ENCODE results near the gene GRID2.
"Not testable (repeated sequence)": the region's sequence is repeated elsewhere in the genome, so short reads cannot be mapped to it uniquely, and the experiment has no call there.

Gene GRID2

GRCh38 chr4:92421920-92422319, 118.2 kb downstream of the GRID2 start:
- H3K36me3 ChIP-seq (ENCODE audit: control insufficient read depth, insufficient read depth, low read length) = no peaks in the 10 kb centered on the region
- no peak overlapping the region for H3K27ac ChIP-seq (ENCODE audit: low read length)
- no CpG with 5 or more reads among the region's 2 CpGs for WGBS (ENCODE audit: insufficient coverage, insufficient read length)
- H3K9me3 ChIP-seq (ENCODE audit: control insufficient read depth, insufficient read depth, low read length) = no peaks in the 10 kb centered on the region
- H3K4me3 ChIP-seq (ENCODE audit: low read length) = no peak overlapping the region
- no peaks in the 10 kb centered on the region for H3K27me3 ChIP-seq (ENCODE audit: control insufficient read depth, insufficient read depth, low read length)
- no peak for DNase-seq (ENCODE audit: low read depth, low spot score)
- peaks cover 2% of the 10 kb centered on the region; the same call in 1 of the 2 replicates for H3K4me1 ChIP-seq (ENCODE audit: control insufficient read depth, insufficient read depth, low read length)

GRCh38 chr4:92433272-92433758, 129.5 kb downstream of the GRID2 start:
- DNase-seq (ENCODE audit: low read depth, low spot score) = no peak
- no peaks in the 10 kb centered on the region for H3K27me3 ChIP-seq (ENCODE audit: control insufficient read depth, insufficient read depth, low read length)
- no peaks in the 10 kb centered on the region for H3K9me3 ChIP-seq (ENCODE audit: control insufficient read depth, insufficient read depth, low read length)
- H3K36me3 ChIP-seq (ENCODE audit: control insufficient read depth, insufficient read depth, low read length) = no peaks in the 10 kb centered on the region; the same call in 1 of the 2 replicates
- no peak overlapping the region for H3K4me3 ChIP-seq (ENCODE audit: low read length)
- peaks cover 5% of the 10 kb centered on the region; the same call in 1 of the 2 replicates for H3K4me1 ChIP-seq (ENCODE audit: control insufficient read depth, insufficient read depth, low read length)
- peak overlapping the region; percentile 45 for H3K27ac ChIP-seq (ENCODE audit: low read length)
- WGBS (ENCODE audit: insufficient coverage, insufficient read length) = no CpG with 5 or more reads among the region's 4 CpGs

GRCh38 chr4:92438722-92439121, 135.0 kb downstream of the GRID2 start:
- H3K27ac ChIP-seq (ENCODE audit: low read length); H3K4me3 ChIP-seq (ENCODE audit: low read length); DNase-seq (ENCODE audit: low read depth, low spot score); H3K4me1 ChIP-seq (ENCODE audit: control insufficient read depth, insufficient read depth, low read length); H3K27me3 ChIP-seq (ENCODE audit: control insufficient read depth, insufficient read depth, low read length); H3K9me3 ChIP-seq (ENCODE audit: control insufficient read depth, insufficient read depth, low read length); H3K36me3 ChIP-seq (ENCODE audit: control insufficient read depth, insufficient read depth, low read length): not testable (repeated sequence)
- no CpG with 5 or more reads among the region's 6 CpGs for WGBS (ENCODE audit: insufficient coverage, insufficient read length)

- H3K4me1 ChIP-seq (ENCODE audit: control insufficient read depth, insufficient read depth, low read length); H3K27ac ChIP-seq (ENCODE audit: low read length); H3K27me3 ChIP-seq (ENCODE audit: control insufficient read depth, insufficient read depth, low read length); H3K36me3 ChIP-seq (ENCODE audit: control insufficient read depth, insufficient read depth, low read length); DNase-seq (ENCODE audit: low read depth, low spot score); H3K9me3 ChIP-seq (ENCODE audit: control insufficient read depth, insufficient read depth, low read length): not testable (repeated sequence)
- H3K4me3 ChIP-seq (ENCODE audit: low read length) = peak overlapping the region; percentile 45; the same call in 1 of the 2 replicates
- no CpG with 5 or more reads among the region's 20 CpGs for WGBS (ENCODE audit: insufficient coverage, insufficient read length)
Measured at GRCh38 chr4:92442131-92442530, 138.4 kb downstream of the GRID2 start.

- H3K4me1 ChIP-seq (ENCODE audit: control insufficient read depth, insufficient read depth, low read length); H3K27me3 ChIP-seq (ENCODE audit: control insufficient read depth, insufficient read depth, low read length); H3K9me3 ChIP-seq (ENCODE audit: control insufficient read depth, insufficient read depth, low read length); H3K36me3 ChIP-seq (ENCODE audit: control insufficient read depth, insufficient read depth, low read length); DNase-seq (ENCODE audit: low read depth, low spot score): not testable (repeated sequence)
- H3K4me3 ChIP-seq (ENCODE audit: low read length) = peak overlapping the region; percentile 69; the same call in 1 of the 2 replicates
- no CpG with 5 or more reads among the region's 13 CpGs for WGBS (ENCODE audit: insufficient coverage, insufficient read length)
- peak overlapping the region; percentile 91 for H3K27ac ChIP-seq (ENCODE audit: low read length)
Measured at GRCh38 chr4:92444143-92444843, 140.5 kb downstream of the GRID2 start.

GRCh38 chr4:92445127-92445526, 141.4 kb downstream of the GRID2 start:
- Histone ChIP-seq H3K9me3 (ENCODE audit: control insufficient read depth, insufficient read depth, low read length) (no peaks in the 10 kb centered on the region), H3K36me3 (ENCODE audit: control insufficient read depth, insufficient read depth, low read length) (peaks cover 3% of the 10 kb centered on the region; the same call in 1 of the 2 replicates), H3K4me3 (ENCODE audit: low read length) (peak overlapping the region; percentile 32; the same call in 1 of the 2 replicates), H3K27me3 (ENCODE audit: control insufficient read depth, insufficient read depth, low read length) (no peaks in the 10 kb centered on the region), H3K4me1 (ENCODE audit: control insufficient read depth, insufficient read depth, low read length) (peaks cover 4% of the 10 kb centered on the region; the same call in 1 of the 2 replicates), H3K27ac (ENCODE audit: low read length) (no peak overlapping the region)
- no peak for DNase-seq (ENCODE audit: low read depth, low spot score)
- WGBS (ENCODE audit: insufficient coverage, insufficient read length) = no CpG with 5 or more reads among the region's 1 CpG

- no peaks in the 10 kb centered on the region for H3K27me3 ChIP-seq (ENCODE audit: control insufficient read depth, insufficient read depth, low read length)
- WGBS (ENCODE audit: insufficient coverage, insufficient read length) = no CpG with 5 or more reads among the region's 1 CpG
- no peak overlapping the region for H3K4me3 ChIP-seq (ENCODE audit: low read length)
- no peak overlapping the region for H3K27ac ChIP-seq (ENCODE audit: low read length)
- H3K4me1 ChIP-seq (ENCODE audit: control insufficient read depth, insufficient read depth, low read length) = peaks cover 4% of the 10 kb centered on the region; the same call in 1 of the 2 replicates
- H3K36me3 ChIP-seq (ENCODE audit: control insufficient read depth, insufficient read depth, low read length) = peaks cover 3% of the 10 kb centered on the region; the same call in 1 of the 2 replicates
- no peak for DNase-seq (ENCODE audit: low read depth, low spot score)
- H3K9me3 ChIP-seq (ENCODE audit: control insufficient read depth, insufficient read depth, low read length) = no peaks in the 10 kb centered on the region
Measured at GRCh38 chr4:92447255-92447905, 143.6 kb downstream of the GRID2 start.

- DNase-seq (ENCODE audit: low read depth, low spot score); H3K36me3 ChIP-seq (ENCODE audit: control insufficient read depth, insufficient read depth, low read length); H3K27ac ChIP-seq (ENCODE audit: low read length); H3K4me1 ChIP-seq (ENCODE audit: control insufficient read depth, insufficient read depth, low read length); H3K4me3 ChIP-seq (ENCODE audit: low read length); H3K9me3 ChIP-seq (ENCODE audit: control insufficient read depth, insufficient read depth, low read length); H3K27me3 ChIP-seq (ENCODE audit: control insufficient read depth, insufficient read depth, low read length): not testable (repeated sequence)
- no CpG with 5 or more reads among the region's 5 CpGs for WGBS (ENCODE audit: insufficient coverage, insufficient read length)
Measured at GRCh38 chr4:92448176-92448575, 144.4 kb downstream of the GRID2 start.

GRCh38 chr4:92450694-92451093, 146.9 kb downstream of the GRID2 start:
- peaks cover 3% of the 10 kb centered on the region; the same call in 1 of the 2 replicates for H3K36me3 ChIP-seq (ENCODE audit: control insufficient read depth, insufficient read depth, low read length)
- no peak for DNase-seq (ENCODE audit: low read depth, low spot score)
- H3K4me3 ChIP-seq (ENCODE audit: low read length) = no peak overlapping the region
- H3K27ac ChIP-seq (ENCODE audit: low read length) = no peak overlapping the region
- no peaks in the 10 kb centered on the region for H3K27me3 ChIP-seq (ENCODE audit: control insufficient read depth, insufficient read depth, low read length)
- H3K9me3 ChIP-seq (ENCODE audit: control insufficient read depth, insufficient read depth, low read length) = no peaks in the 10 kb centered on the region
- H3K4me1 ChIP-seq (ENCODE audit: control insufficient read depth, insufficient read depth, low read length) = peaks cover 7% of the 10 kb centered on the region; the same call in 1 of the 2 replicates

- H3K27ac ChIP-seq (ENCODE audit: low read length) = no peak overlapping the region
- DNase-seq (ENCODE audit: low read depth, low spot score) = no peak
- no peaks in the 10 kb centered on the region for H3K27me3 ChIP-seq (ENCODE audit: control insufficient read depth, insufficient read depth, low read length)
- H3K36me3 ChIP-seq (ENCODE audit: control insufficient read depth, insufficient read depth, low read length) = peaks cover 3% of the 10 kb centered on the region; the same call in 1 of the 2 replicates
- peaks cover 4% of the 10 kb centered on the region; the same call in 1 of the 2 replicates for H3K4me1 ChIP-seq (ENCODE audit: control insufficient read depth, insufficient read depth, low read length)
- no peaks in the 10 kb centered on the region for H3K9me3 ChIP-seq (ENCODE audit: control insufficient read depth, insufficient read depth, low read length)
- H3K4me3 ChIP-seq (ENCODE audit: low read length) = no peak overlapping the region
Measured at GRCh38 chr4:92451782-92452181, 148.0 kb downstream of the GRID2 start.
